GM23338 (cell line): ENCODE measurements around the gene TENM4. TPM values are rescaled to one million over a fixed set of nuclear protein-coding genes. Genes with fewer than 3 reads are reported as not detected.

ENCODE experiments used
- ATAC-seq: fragments of 200-7000 bp; cut with Tn5 transposase; 3 replicates; pipeline ENCODE4 v1.9.1; 2020
- DNase-seq: peaks from one replicate; pipeline ENCODE4 v3.0.0-alpha.2; 2015; ENCODE audit warnings: low spot score
- H2AFZ ChIP-seq: fragments of 200-600 bp; sonication (generic); 2 replicates; pipeline ENCODE4 v1.8.0; 2016; ENCODE audit warnings: antibody characterized with exemption, mild to moderate bottlenecking, moderate library complexity
- H3F3A ChIP-seq: fragments of 200-600 bp; sonication (generic); replicated peaks from 2 replicates; pipeline ENCODE4 v1.8.0; 2017; ENCODE audit warnings: antibody characterized with exemption, mixed run types, low read depth
- H3K27ac ChIP-seq: fragments of 200-600 bp; sonication (generic); 2 replicates; pipeline ENCODE4 v1.6.1; 2016; ENCODE audit warnings: low read depth
- H3K27me3 ChIP-seq: fragments of 200-600 bp; sonication (generic); 2 replicates; pipeline ENCODE4 v1.8.0; 2016; ENCODE audit warnings: mild to moderate bottlenecking, mixed run types, moderate library complexity; ENCODE audit not compliant: insufficient read depth
- H3K36me3 ChIP-seq: fragments of 200-600 bp; sonication (generic); 2 replicates; pipeline ENCODE4 v1.8.0; 2016; ENCODE audit warnings: mild to moderate bottlenecking; ENCODE audit not compliant: insufficient read depth
- H3K4me1 ChIP-seq: fragments of 200-600 bp; sonication (generic); 2 replicates; pipeline ENCODE4 v1.8.0; 2016; ENCODE audit warnings: mild to moderate bottlenecking, moderate library complexity; ENCODE audit not compliant: insufficient read depth
- H3K4me2 ChIP-seq: fragments of 200-600 bp; sonication (generic); 2 replicates; pipeline ENCODE4 v1.7.1; 2017; ENCODE audit warnings: mixed run types
- H3K4me3 ChIP-seq: fragments of 200-600 bp; sonication (generic); 2 replicates; pipeline ENCODE4 v1.6.1; 2016; ENCODE audit warnings: mixed run types
- H3K79me2 ChIP-seq: fragments of 200-600 bp; sonication (generic); replicated peaks from 2 replicates; pipeline ENCODE4 v1.8.0; 2017; ENCODE audit warnings: mild to moderate bottlenecking; ENCODE audit not compliant: insufficient read depth
- H3K9me2 ChIP-seq: fragments of 200-600 bp; sonication (generic); 2 replicates; pipeline ENCODE4 v1.8.0; 2017; ENCODE audit not compliant: insufficient read depth
- H4K20me1 ChIP-seq: fragments of 200-600 bp; sonication (generic); replicated peaks from 2 replicates; pipeline ENCODE4 v1.8.0; 2017; ENCODE audit warnings: mild to moderate bottlenecking; ENCODE audit not compliant: insufficient read depth
- H3K27ac Mint-ChIP-seq: 2 replicates; pipeline ENCODE4 v1.8.0; 2020; ENCODE audit warnings: inconsistent platforms, mild to moderate bottlenecking, moderate library complexity, mixed read lengths
- H3K27me3 Mint-ChIP-seq: 3 replicates; pipeline ENCODE4 v1.8.0; 2022; ENCODE audit warnings: low read depth, mild to moderate bottlenecking, moderate library complexity, mixed read lengths, inconsistent platforms; ENCODE audit not compliant: insufficient read depth, poor library complexity
- H3K36me3 Mint-ChIP-seq: 3 replicates; pipeline ENCODE4 v1.8.0; 2021; ENCODE audit warnings: low read depth, mild to moderate bottlenecking, inconsistent platforms, moderate library complexity, mixed read lengths
- H3K4me1 Mint-ChIP-seq: 3 replicates; pipeline ENCODE4 v1.8.0; 2020; ENCODE audit warnings: mild to moderate bottlenecking, inconsistent platforms, mixed read lengths
- H3K4me3 Mint-ChIP-seq: 3 replicates; pipeline ENCODE4 v1.8.0; 2021; ENCODE audit warnings: moderate library complexity, mild to moderate bottlenecking, inconsistent platforms, mixed read lengths
- H3K9me3 Mint-ChIP-seq: 3 replicates; pipeline ENCODE4 v1.8.0; 2020; ENCODE audit warnings: moderate library complexity, mild to moderate bottlenecking, inconsistent platforms, mixed read lengths
- ETS1 ChIP-seq: IDR thresholded peaks from 2 replicates; pipeline ENCODE4 v1.6.1; 2016; ENCODE audit warnings: antibody characterized with exemption
- EZH2phosphoT487 ChIP-seq: fragments of 200-600 bp; sonication (generic); IDR thresholded peaks from one replicate; pipeline ENCODE4 v1.8.1; 2018; ENCODE audit warnings: antibody characterized with exemption; ENCODE audit not compliant: unreplicated experiment
- JUNB ChIP-seq: IDR thresholded peaks from one replicate; pipeline ENCODE4 v1.6.1; 2016; ENCODE audit warnings: antibody characterized with exemption; ENCODE audit not compliant: unreplicated experiment
- POLR2AphosphoS5 ChIP-seq: IDR thresholded peaks from 2 replicates; pipeline ENCODE4 v1.6.1; 2016; ENCODE audit warnings: antibody characterized with exemption, low read depth
- REST ChIP-seq: IDR thresholded peaks from one replicate; pipeline ENCODE4 v1.6.1; 2018; ENCODE audit warnings: antibody characterized with exemption; ENCODE audit not compliant: unreplicated experiment
- STAT1 ChIP-seq: IDR thresholded peaks from one replicate; pipeline ENCODE4 v1.6.1; 2016; ENCODE audit warnings: antibody characterized with exemption; ENCODE audit not compliant: unreplicated experiment
- ZNF114 ChIP-seq: fragments of 250-450 bp; sonication (Bioruptor Pico); IDR thresholded peaks from 2 replicates; pipeline ENCODE4 v1.5.0; 2020; ENCODE audit warnings: mild to moderate bottlenecking, moderate library complexity
- ZNF331 ChIP-seq: fragments of 250-450 bp; sonication (Bioruptor Pico); IDR thresholded peaks from 2 replicates; pipeline ENCODE4 v1.5.0; 2020; ENCODE audit warnings: low read depth, mild to moderate bottlenecking, moderate library complexity
- ZNF462 ChIP-seq: fragments of 250-450 bp; sonication (Bioruptor Pico); IDR thresholded peaks from 2 replicates; pipeline ENCODE4 v1.5.0; 2020; ENCODE audit warnings: mild to moderate bottlenecking, moderate library complexity
- polyA plus RNA-seq: library from polyadenylated mRNA; unstranded; fragments of >200 nt; fragmentation: Nextera tagmentation; extraction: Ambion mirVana; gene quantifications from 2 replicates; pipeline ENCODE4 v1.2.1, GENCODE V29; 2016
- total RNA-seq: library from RNA; depleted of rRNA; stranded (reverse); fragments of >200 nt; shearing (Covaris generic); gene quantifications from 2 replicates; pipeline ENCODE4 v1.2.3, GENCODE V29; 2014

Gene TENM4
- total and polyA plus RNA-seq, 2 experiments from 2014 or later: 7.3 TPM

- TF ChIP-seq ZNF462 (no peak), STAT1 (no peak), REST (no peak), POLR2AphosphoS5 (no peak)
Observed at GRCh38 chr11:78727816-78728215, 713.0 kb downstream of the TENM4 start (continued).

- peaks cover 6% of the 10 kb centered on the region for H3K27me3 Mint-ChIP-seq
- H3K4me2 ChIP-seq: no peak overlapping the region
- H2AFZ ChIP-seq: no peak overlapping the region
- H3K27me3 ChIP-seq: no peaks in the 10 kb centered on the region
- no peak for ATAC-seq
- DNase-seq: no peak
- H3K9me2 ChIP-seq: no peaks in the 10 kb centered on the region
- no peaks in the 10 kb centered on the region for H3K36me3 ChIP-seq
- H3K27ac Mint-ChIP-seq: no peak overlapping the region
- no peaks in the 10 kb centered on the region for H3K9me3 Mint-ChIP-seq
- H3K79me2 ChIP-seq: no peaks in the 10 kb centered on the region
- H3K4me1 ChIP-seq: no peaks in the 10 kb centered on the region
- H3K4me1 Mint-ChIP-seq: no peaks in the 10 kb centered on the region
- no peaks in the 10 kb centered on the region for H3F3A ChIP-seq
- no peak overlapping the region for H3K4me3 ChIP-seq
- H3K27ac ChIP-seq: no peak overlapping the region
- H3K4me3 Mint-ChIP-seq: no peak overlapping the region
- H4K20me1 ChIP-seq: no peaks in the 10 kb centered on the region
- H3K36me3 Mint-ChIP-seq: no peaks in the 10 kb centered on the region
- TF ChIP-seq REST (no peak), ZNF331 (CRISPR knock-in tag) (no peak), ZNF114 (no peak), EZH2phosphoT487 (no peak), JUNB (no peak), ETS1 (no peak)
Observed at GRCh38 chr11:78725200-78725599, 715.6 kb downstream of the TENM4 start.
